Measurements from ENCODE around the gene SRPK1. TPM values are rescaled to one million over a fixed set of nuclear protein-coding genes. Genes with fewer than 3 reads are reported as not detected.
A peak's percentile ranks its signal among the peaks of the same experiment; 100 is the strongest.
"Not testable (repeated sequence)": the region's sequence is repeated elsewhere in the genome, so short reads cannot be mapped to it uniquely, and the experiment has no call there.

Gene SRPK1
- total RNA-seq, 1 experiment from 2014 or later, result 100 TPM

- CTCF ChIA-PET, result no interaction called here
- Histone ChIP-seq H3K9me3 (ENCODE audit: low read length) (no peaks in the 10 kb centered on the region), H3K79me2 (ENCODE audit: low read length) (peaks cover 75% of the 10 kb centered on the region), H2AFZ (ENCODE audit: low read length) (peak overlapping the region; percentile 14; the same call in 1 of the 2 replicates), H3K27ac (ENCODE audit: low read length) (peak overlapping the region; percentile 82), H3K9me2 (replicated peaks; ENCODE audit: low read length) (no peaks in the 10 kb centered on the region), H3K4me1 (ENCODE audit: insufficient read depth, low read length) (peaks cover 28% of the 10 kb centered on the region), H3K36me3 (ENCODE audit: low read depth, low read length) (peaks cover 13% of the 10 kb centered on the region; the same call in 1 of the 2 replicates), H3F3A (ENCODE audit: low read length, unreplicated experiment) (no peaks in the 10 kb centered on the region), H3K27me3 (ENCODE audit: low read length) (no peaks in the 10 kb centered on the region), H3K9ac (ENCODE audit: low read length) (peak overlapping the region; percentile 99), H3K4me3 (ENCODE audit: low read length) (peak overlapping the region; percentile 99), H4K20me1 (ENCODE audit: low read length) (peaks cover 35% of the 10 kb centered on the region), H3K4me2 (ENCODE audit: low read length) (peak overlapping the region; percentile 88)
- ATAC-seq, result peak; percentile 75
- DNase-seq, result peak; percentile 83
- intact Hi-C loops (cut with micrococcal nuclease), result loop anchor here (2.0 kb wide), 1 partner anchor 107 kb away; the partner anchor contains the start of gene MAPK14
- BruUV-seq (replicated peaks), result TSS peak; percentile 43
- POLR2A ChIA-PET (ENCODE audit: unreplicated experiment), result interaction anchor here (0.7 kb wide), 1 partner anchor 1178 kb away, joined by 4 read pairs; no protein-coding TSS in a partner anchor
- no peak for TF ChIP-seq EZH2phosphoT487 (IDR thresholded peaks at IDR 0.05; ENCODE audit: borderline replicate concordance, low read length)
- no peak for TF ChIP-seq EZH2 (IDR thresholded peaks at IDR 0.05; ENCODE audit: low read length, unreplicated experiment)
- TF ChIP-seq CTCF (conservative IDR thresholded peaks at IDR 0.05; ENCODE audit: low read depth, low read length), result no peak
Measured at GRCh38 chr6:35919827-35920751, 809 bp downstream of the SRPK1 start.

- peaks cover 83% of the 10 kb centered on the region for H3K79me2 ChIP-seq (ENCODE audit: low read length)
- H3K4me3 ChIP-seq (ENCODE audit: low read length), result peak overlapping the region; percentile 99
- peaks cover 18% of the 10 kb centered on the region; the same call in 1 of the 2 replicates for H3K36me3 ChIP-seq (ENCODE audit: low read depth, low read length)
- TSS peak; percentile 47 for BruUV-seq (replicated peaks)
- TF ChIP-seq CTCF (conservative IDR thresholded peaks at IDR 0.05; ENCODE audit: low read depth, low read length) (no peak), EZH2phosphoT487 (IDR thresholded peaks at IDR 0.05; ENCODE audit: borderline replicate concordance, low read length) (no peak), EZH2 (IDR thresholded peaks at IDR 0.05; ENCODE audit: low read length, unreplicated experiment) (no peak)
- no peaks in the 10 kb centered on the region for H3K9me2 ChIP-seq (replicated peaks; ENCODE audit: low read length)
- H3F3A ChIP-seq (ENCODE audit: low read length, unreplicated experiment), result no peaks in the 10 kb centered on the region
- DNase-seq (peak; percentile 63), ATAC-seq (peak; percentile 6; the same call in 1 of the 2 replicates)
- peak overlapping the region; percentile 99 for H3K9ac ChIP-seq (ENCODE audit: low read length)
- H3K4me1 ChIP-seq (ENCODE audit: insufficient read depth, low read length), result peaks cover 28% of the 10 kb centered on the region
- intact Hi-C loops (cut with micrococcal nuclease), result no loop called here
- ChIA-PET CTCF (no interaction called here), POLR2A (ENCODE audit: unreplicated experiment) (interaction anchor here (0.7 kb wide), 1 partner anchor 1178 kb away, joined by 4 read pairs; no protein-coding TSS in a partner anchor)
- no peaks in the 10 kb centered on the region for H3K9me3 ChIP-seq (ENCODE audit: low read length)
- H3K4me2 ChIP-seq (ENCODE audit: low read length), result peak overlapping the region; percentile 88
- no peaks in the 10 kb centered on the region for H3K27me3 ChIP-seq (ENCODE audit: low read length)
- H4K20me1 ChIP-seq (ENCODE audit: low read length), result peaks cover 35% of the 10 kb centered on the region
- peak overlapping the region; percentile 82 for H3K27ac ChIP-seq (ENCODE audit: low read length)
- 0 out of 2 replicates have a peak overlapping the region, but pooled peaks have one; percentile 14 for H2AFZ ChIP-seq (ENCODE audit: low read length)
Measured at GRCh38 chr6:35919085-35919826, 1.6 kb downstream of the SRPK1 start.

GRCh38 chr6:35916893-35917292 lies 4.0 kb downstream of the SRPK1 start:
- Histone ChIP-seq H4K20me1 (ENCODE audit: low read length) (peaks cover 35% of the 10 kb centered on the region), H3K79me2 (ENCODE audit: low read length) (peaks cover 97% of the 10 kb centered on the region), H3K4me2 (ENCODE audit: low read length) (peak overlapping the region; percentile 88), H3K4me1 (ENCODE audit: insufficient read depth, low read length) (peaks cover 41% of the 10 kb centered on the region), H3K4me3 (ENCODE audit: low read length) (peak overlapping the region; percentile 99), H3K36me3 (ENCODE audit: low read depth, low read length) (peaks cover 34% of the 10 kb centered on the region)
- POLR2A ChIA-PET (ENCODE audit: unreplicated experiment); intact Hi-C loops (cut with micrococcal nuclease); H3F3A ChIP-seq (ENCODE audit: low read length, unreplicated experiment); H3K27me3 ChIP-seq (ENCODE audit: low read length); DNase-seq; H3K9me3 ChIP-seq (ENCODE audit: low read length); BruUV-seq (replicated peaks); ATAC-seq; H3K27ac ChIP-seq (ENCODE audit: low read length); H3K9ac ChIP-seq (ENCODE audit: low read length); H2AFZ ChIP-seq (ENCODE audit: low read length); CTCF ChIA-PET; H3K9me2 ChIP-seq (replicated peaks; ENCODE audit: low read length): not testable (repeated sequence)

Data from PC-3 (cell line).